GM20000 (cell line): Measurements from ENCODE around the gene ASAP2.

ENCODE experiments used
- DNase-seq: peaks from one replicate; pipeline ENCODE4 v3.0.0; 2012; ENCODE audit warnings: low spot score
- CTCF ChIP-seq: IDR thresholded peaks from 2 replicates; pipeline ENCODE4 v1.5.1; 2012; ENCODE audit warnings: mild to moderate bottlenecking, control low read depth; ENCODE audit errors: extremely low read depth, missing control alignments

The ASAP2 gene

GRCh38 chr2:9318461-9319337 lies 112.1 kb downstream of the ASAP2 start:
- DNase-seq, result no peak
- TF ChIP-seq CTCF, result no peak

- DNase-seq, result no peak
- no peak for TF ChIP-seq CTCF
Measured at GRCh38 chr2:9319338-9319715, 112.7 kb downstream of the ASAP2 start.

- TF ChIP-seq CTCF, result no peak
- DNase-seq, result no peak
Measured at GRCh38 chr2:9322576-9322975, 116.0 kb downstream of the ASAP2 start.

GRCh38 chr2:9325428-9325827 lies 118.8 kb downstream of the ASAP2 start:
- no peak for DNase-seq
- TF ChIP-seq CTCF, result no peak

- TF ChIP-seq CTCF, result no peak
- no peak for DNase-seq
Measured at GRCh38 chr2:9326975-9327374, 120.4 kb downstream of the ASAP2 start.

- DNase-seq, result no peak
- TF ChIP-seq CTCF, result no peak
Measured at GRCh38 chr2:9327873-9328352, 121.3 kb downstream of the ASAP2 start.

- TF ChIP-seq CTCF, result no peak
- no peak for DNase-seq
Measured at GRCh38 chr2:9328931-9329330, 122.3 kb downstream of the ASAP2 start.
